ENCODE measurements around the gene C1QTNF2. TPM values are rescaled to one million over a fixed set of nuclear protein-coding genes. Genes with fewer than 3 reads are reported as not detected.

C1QTNF2 gene
- total RNA-seq, 1 donor from 2014 or later, result 2.2 TPM

DNA sequence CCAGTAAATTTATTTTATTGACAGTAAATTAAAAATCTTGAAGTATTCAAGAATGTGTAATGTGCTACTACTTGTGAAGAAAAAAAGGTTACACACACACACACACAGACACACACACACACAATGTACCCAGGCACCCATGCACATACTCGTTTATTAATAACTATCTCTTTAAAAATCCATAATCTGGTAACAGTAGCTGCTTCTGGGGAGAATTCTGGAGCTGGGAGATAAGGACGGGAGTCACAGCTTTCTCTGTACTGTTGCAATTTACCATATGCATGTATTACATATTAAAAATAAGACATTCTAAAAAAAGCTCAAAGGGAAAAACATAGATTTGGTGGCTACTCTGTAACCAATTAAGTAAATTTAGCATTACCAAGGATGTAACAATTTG is 7.9 kb upstream of the C1QTNF2 start:
- ATAC-seq, result no peak
- intact Hi-C loops (cut with DNase I), result no loop called here

DNA sequence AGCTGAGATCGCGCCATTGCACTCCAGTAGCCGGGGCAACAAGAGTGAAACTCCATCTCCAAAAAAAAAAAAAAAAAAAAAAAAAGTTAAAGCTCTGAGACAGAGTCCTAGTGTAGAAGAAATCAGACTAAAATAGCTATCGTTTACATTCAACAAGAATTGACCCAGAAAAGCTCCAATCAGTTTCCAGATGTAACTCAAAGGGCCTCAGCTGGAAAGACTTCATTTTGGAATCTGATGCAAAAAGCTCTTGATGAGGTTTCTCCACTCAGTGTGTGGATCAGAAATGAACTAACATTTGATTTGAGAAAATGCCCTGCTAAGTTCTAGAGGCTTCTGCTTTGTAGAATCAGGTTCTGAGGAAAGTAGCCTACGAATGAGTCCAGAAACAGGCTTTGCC is 7.2 kb upstream of the C1QTNF2 start:
- intact Hi-C loops (cut with DNase I), result no loop called here
- ATAC-seq, result no peak

More for the DNA sequence above, 7.9 kb upstream of the C1QTNF2 start:
- H3K27ac ChIP-seq, result no peak overlapping the region
- H3K4me3 ChIP-seq, result no peak overlapping the region
- no peaks in the 10 kb centered on the region for H3K4me1 ChIP-seq
- TF ChIP-seq, protein P1, sequence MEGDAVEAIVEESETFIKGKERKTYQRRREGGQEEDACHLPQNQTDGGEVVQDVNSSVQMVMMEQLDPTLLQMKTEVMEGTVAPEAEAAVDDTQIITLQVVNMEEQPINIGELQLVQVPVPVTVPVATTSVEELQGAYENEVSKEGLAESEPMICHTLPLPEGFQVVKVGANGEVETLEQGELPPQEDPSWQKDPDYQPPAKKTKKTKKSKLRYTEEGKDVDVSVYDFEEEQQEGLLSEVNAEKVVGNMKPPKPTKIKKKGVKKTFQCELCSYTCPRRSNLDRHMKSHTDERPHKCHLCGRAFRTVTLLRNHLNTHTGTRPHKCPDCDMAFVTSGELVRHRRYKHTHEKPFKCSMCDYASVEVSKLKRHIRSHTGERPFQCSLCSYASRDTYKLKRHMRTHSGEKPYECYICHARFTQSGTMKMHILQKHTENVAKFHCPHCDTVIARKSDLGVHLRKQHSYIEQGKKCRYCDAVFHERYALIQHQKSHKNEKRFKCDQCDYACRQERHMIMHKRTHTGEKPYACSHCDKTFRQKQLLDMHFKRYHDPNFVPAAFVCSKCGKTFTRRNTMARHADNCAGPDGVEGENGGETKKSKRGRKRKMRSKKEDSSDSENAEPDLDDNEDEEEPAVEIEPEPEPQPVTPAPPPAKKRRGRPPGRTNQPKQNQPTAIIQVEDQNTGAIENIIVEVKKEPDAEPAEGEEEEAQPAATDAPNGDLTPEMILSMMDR (IDR thresholded peaks at IDR 0.05), result no peak
- no peak for DNase-seq
- H3K36me3 ChIP-seq, result no peaks in the 10 kb centered on the region
- H3K9me3 ChIP-seq, result no peaks in the 10 kb centered on the region
- H3K27me3 ChIP-seq, result no peaks in the 10 kb centered on the region

DNA sequence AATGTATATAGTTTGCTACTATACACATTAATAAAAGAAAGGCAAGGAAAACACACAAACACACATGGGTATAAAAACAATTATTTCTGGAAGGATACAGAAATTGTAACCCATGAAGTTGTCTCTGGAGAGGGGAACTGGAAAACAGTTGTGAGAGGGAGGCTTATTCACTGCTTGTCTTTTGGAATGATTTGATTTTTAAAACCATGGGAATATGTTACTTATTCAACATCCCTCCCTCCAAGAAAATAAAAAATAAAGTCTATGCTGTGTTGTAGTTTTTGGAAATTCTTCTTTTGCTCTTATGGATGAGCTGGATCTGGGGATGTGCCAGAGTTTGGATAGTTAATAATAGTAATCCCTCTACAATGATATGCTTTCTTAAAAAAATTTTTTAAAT is 6.0 kb upstream of the C1QTNF2 start:
- Histone ChIP-seq H3K27me3 (no peaks in the 10 kb centered on the region), H3K27ac (no peak overlapping the region), H3K9me3 (no peaks in the 10 kb centered on the region), H3K36me3 (no peaks in the 10 kb centered on the region), H3K4me3 (no peak overlapping the region), H3K4me1 (no peaks in the 10 kb centered on the region)
- intact Hi-C loops (cut with DNase I), result no loop called here
- DNase-seq, result no peak
- TF ChIP-seq, protein P1 (IDR thresholded peaks at IDR 0.05), result no peak
- ATAC-seq, result no peak

More for the DNA sequence above, 7.2 kb upstream of the C1QTNF2 start:
- no peaks in the 10 kb centered on the region for H3K27me3 ChIP-seq
- no peak overlapping the region for H3K4me3 ChIP-seq
- DNase-seq, result no peak
- no peaks in the 10 kb centered on the region for H3K36me3 ChIP-seq
- no peaks in the 10 kb centered on the region for H3K4me1 ChIP-seq
- TF ChIP-seq, protein P1 (IDR thresholded peaks at IDR 0.05), result no peak
- H3K9me3 ChIP-seq, result no peaks in the 10 kb centered on the region
- H3K27ac ChIP-seq, result no peak overlapping the region

DNA sequence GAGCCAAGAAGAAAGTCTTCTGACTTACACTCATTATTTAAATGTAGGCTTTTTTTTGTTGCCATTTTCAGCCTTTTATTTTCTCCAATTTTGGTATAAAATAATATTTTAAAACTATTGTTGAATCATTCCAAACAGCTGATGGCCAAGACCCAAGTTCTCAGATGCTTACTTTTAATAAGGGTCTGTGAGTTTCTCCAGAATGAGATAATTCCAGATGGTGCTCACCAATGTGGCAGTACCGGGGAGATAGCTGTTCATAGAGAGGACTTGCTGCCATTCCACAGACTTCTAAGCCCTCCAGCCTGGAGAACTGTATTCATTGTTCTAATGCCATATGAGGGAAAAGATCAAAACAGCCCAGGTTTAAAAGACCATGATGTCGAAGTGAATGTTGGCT is 5.3 kb upstream of the C1QTNF2 start:
- no peaks in the 10 kb centered on the region for H3K9me3 ChIP-seq
- DNase-seq (no peak), ATAC-seq (no peak)
- TF ChIP-seq, protein P1 (IDR thresholded peaks at IDR 0.05), result no peak
- H3K4me1 ChIP-seq, result no peaks in the 10 kb centered on the region
- no peak overlapping the region for H3K4me3 ChIP-seq
- H3K27me3 ChIP-seq, result no peaks in the 10 kb centered on the region
- intact Hi-C loops (cut with DNase I), result no loop called here
- H3K36me3 ChIP-seq, result no peaks in the 10 kb centered on the region
- no peak overlapping the region for H3K27ac ChIP-seq

DNA sequence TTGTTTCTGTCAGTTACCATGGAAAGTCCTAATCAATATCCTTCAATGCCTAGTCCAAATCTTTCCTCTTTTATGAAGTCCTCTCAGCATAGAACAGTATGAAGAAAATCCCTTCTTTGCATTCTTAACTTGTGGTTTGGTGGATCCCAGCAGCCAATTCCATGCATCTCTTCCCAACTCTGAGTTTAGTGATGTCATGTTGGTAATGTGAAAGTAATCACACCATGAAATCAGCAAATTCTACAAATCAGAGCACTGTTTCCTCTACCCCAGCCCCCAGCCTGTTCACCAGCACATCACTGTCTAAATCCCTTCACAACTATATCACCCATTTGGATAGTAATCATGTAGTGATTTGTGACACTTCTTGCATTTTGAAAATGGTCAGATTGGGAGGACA is 4.7 kb upstream of the C1QTNF2 start:
- no peak overlapping the region for H3K4me3 ChIP-seq
- no peaks in the 10 kb centered on the region for H3K4me1 ChIP-seq
- H3K27me3 ChIP-seq, result no peaks in the 10 kb centered on the region
- TF ChIP-seq, protein P1 (IDR thresholded peaks at IDR 0.05), result no peak
- no peak overlapping the region for H3K27ac ChIP-seq
- ATAC-seq (no peak), DNase-seq (no peak)
- H3K9me3 ChIP-seq, result no peaks in the 10 kb centered on the region
- H3K36me3 ChIP-seq, result no peaks in the 10 kb centered on the region
- intact Hi-C loops (cut with DNase I), result no loop called here

DNA sequence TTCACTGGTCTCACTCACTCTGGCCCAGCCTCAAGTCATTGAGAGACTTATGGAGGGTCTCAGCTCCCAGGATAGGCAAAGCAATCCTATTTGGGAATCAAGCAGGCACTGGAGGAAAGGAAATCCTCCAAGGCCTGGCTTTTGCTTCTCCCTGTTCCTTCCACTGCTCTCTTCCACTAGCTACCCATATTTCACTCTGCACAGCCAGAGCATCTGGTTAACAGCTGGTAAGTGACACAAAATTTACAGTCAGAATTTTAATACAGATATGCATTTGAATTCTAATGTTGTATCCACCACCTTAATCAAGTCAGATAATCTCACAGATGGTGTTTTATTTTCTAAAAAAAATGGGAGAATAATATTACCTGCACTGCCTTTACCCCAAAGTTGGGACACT is 868 bp upstream of the C1QTNF2 start:
- intact Hi-C loops (cut with DNase I), result no loop called here
- TF ChIP-seq, protein P1 (IDR thresholded peaks at IDR 0.05), result no peak
- no peaks in the 10 kb centered on the region for H3K4me1 ChIP-seq
- no peak overlapping the region for H3K27ac ChIP-seq
- H3K27me3 ChIP-seq, result no peaks in the 10 kb centered on the region
- no peak for ATAC-seq
- H3K36me3 ChIP-seq, result no peaks in the 10 kb centered on the region
- H3K4me3 ChIP-seq, result no peak overlapping the region
- DNase-seq, result no peak
- H3K9me3 ChIP-seq, result no peaks in the 10 kb centered on the region

Data from upper lobe of right lung (tissue), 1 donor.